ENCODE measurements around the gene GAS5. TPM values are rescaled to one million over a fixed set of nuclear protein-coding genes. Genes with fewer than 3 reads are reported as not detected.
A peak's percentile ranks its signal among the peaks of the same experiment; 100 is the strongest.
"Not testable (repeated sequence)": the region's sequence is repeated elsewhere in the genome, so short reads cannot be mapped to it uniquely, and the experiment has no call there.

GAS5 gene
- total and polyA plus RNA-seq, 8 donors: 260 to 1,064 (median 764) TPM

- H3K36me3 ChIP-seq: peaks cover 3 to 69% of the 10 kb centered on the region in 2 donors
- ATAC-seq (no peak), DNase-seq (no peak)
- H3K4me1 ChIP-seq: peaks cover 23 to 44% of the 10 kb centered on the region in 2 donors
- H3K9me3 ChIP-seq: no peaks in the 10 kb centered on the region
- H3K27ac ChIP-seq: peak overlapping the region in 1 of 2 donors; percentile 18
- TF ChIP-seq CTCF (IDR thresholded peaks at IDR 0.05): no peak
- no peaks in the 10 kb centered on the region for H3K27me3 ChIP-seq
- peak overlapping the region in 1 of 2 donors; percentile 87 for H3K4me3 ChIP-seq
- intact Hi-C loops (cut with DNase I): no loop called here
Measured at GRCh38 chr1:173864179-173864867, 3.5 kb downstream of the GAS5 start.

- ATAC-seq (no peak), DNase-seq (no peak)
- Histone ChIP-seq H3K27ac (no peak overlapping the region), H3K9me3 (no peaks in the 10 kb centered on the region), H3K36me3 (peaks cover 3 to 77% of the 10 kb centered on the region in 2 donors), H3K4me1 (peaks cover 20 to 38% of the 10 kb centered on the region in 2 donors), H3K4me3 (peak overlapping the region in 1 of 2 donors; percentile 87), H3K27me3 (no peaks in the 10 kb centered on the region)
- intact Hi-C loops (cut with DNase I): no loop called here
- TF ChIP-seq CTCF (IDR thresholded peaks at IDR 0.05): no peak
Measured at GRCh38 chr1:173863224-173864161, 4.3 kb downstream of the GAS5 start.

GRCh38 chr1:173862769-173863223 lies 5.0 kb downstream of the GAS5 start:
- peaks cover 3 to 84% of the 10 kb centered on the region in 2 donors for H3K36me3 ChIP-seq
- DNase-seq: no peak
- no peaks in the 10 kb centered on the region for H3K9me3 ChIP-seq
- H3K4me1 ChIP-seq: peaks cover 20 to 38% of the 10 kb centered on the region in 2 donors
- no peak overlapping the region for H3K27ac ChIP-seq
- no peak for TF ChIP-seq CTCF (IDR thresholded peaks at IDR 0.05)
- H3K27me3 ChIP-seq: no peaks in the 10 kb centered on the region
- no peak for ATAC-seq
- intact Hi-C loops (cut with DNase I): no loop called here
- no peak overlapping the region for H3K4me3 ChIP-seq

GRCh38 chr1:173862146-173862768 lies 5.5 kb downstream of the GAS5 start:
- DNase-seq; intact Hi-C loops (cut with DNase I); H3K27ac ChIP-seq; H3K9me3 ChIP-seq; H3K4me3 ChIP-seq; H3K27me3 ChIP-seq; ATAC-seq: not testable (repeated sequence)
- Histone ChIP-seq H3K4me1 (peaks cover 20 to 37% of the 10 kb centered on the region in 2 donors), H3K36me3 (peaks cover 3 to 90% of the 10 kb centered on the region in 2 donors)

- TF ChIP-seq CTCF (IDR thresholded peaks at IDR 0.05): no peak
- Histone ChIP-seq H3K27me3 (no peaks in the 10 kb centered on the region), H3K27ac (no peak overlapping the region), H3K36me3 (peaks cover 3 to 94% of the 10 kb centered on the region in 2 donors), H3K4me3 (no peak overlapping the region), H3K4me1 (peaks cover 16 to 32% of the 10 kb centered on the region in 2 donors), H3K9me3 (no peaks in the 10 kb centered on the region)
- ATAC-seq (no peak), DNase-seq (no peak)
- intact Hi-C loops (cut with DNase I): no loop called here
Measured at GRCh38 chr1:173861731-173862145, 6.1 kb downstream of the GAS5 start.
